Smooth muscle cell (in vitro differentiated cells): ENCODE data around the gene SLC16A13. TPM values are rescaled to one million over a fixed set of nuclear protein-coding genes. Genes with fewer than 3 reads are reported as not detected.

Experiments
- DNase-seq: peaks from one replicate; lab custom pipeline; 2025; ENCODE audit not compliant: unreplicated experiment; lab: John Stamatoyannopoulos, UW
- H2AFZ ChIP-seq: fragments of 200-600 bp; sonication (generic); 2 replicates; pipeline ENCODE4 v1.6.0; 2016; ENCODE audit warnings: antibody characterized with exemption, low read depth, mild to moderate bottlenecking
- H3F3A ChIP-seq: fragments of 200-600 bp; sonication (generic); 2 replicates; pipeline ENCODE4 v1.6.0; 2017; ENCODE audit warnings: antibody characterized with exemption, low read depth
- H3K27ac ChIP-seq: fragments of 200-600 bp; sonication (generic); 2 replicates; pipeline ENCODE4 v1.5.1; 2016; ENCODE audit warnings: low read depth, mild to moderate bottlenecking
- H3K27me3 ChIP-seq: fragments of 200-600 bp; sonication (generic); 2 replicates; pipeline ENCODE4 v1.6.1; 2016; ENCODE audit warnings: low read depth, mild to moderate bottlenecking
- H3K36me3 ChIP-seq: fragments of 200-600 bp; sonication (generic); 2 replicates; pipeline ENCODE4 v1.5.1; 2016; ENCODE audit warnings: low read depth
- H3K4me1 ChIP-seq: fragments of 200-600 bp; sonication (generic); 2 replicates; pipeline ENCODE4 v1.5.1; 2016; ENCODE audit warnings: low read depth
- H3K4me2 ChIP-seq: fragments of 200-600 bp; sonication (generic); 2 replicates; pipeline ENCODE4 v1.6.0; 2016; ENCODE audit warnings: mild to moderate bottlenecking
- H3K4me3 ChIP-seq: fragments of 200-600 bp; sonication (generic); 2 replicates; pipeline ENCODE4 v1.5.1; 2016; ENCODE audit warnings: mild to moderate bottlenecking
- H3K79me2 ChIP-seq: fragments of 200-600 bp; sonication (generic); 2 replicates; pipeline ENCODE4 v1.6.0; 2016; ENCODE audit warnings: low read depth, mild to moderate bottlenecking
- H3K9ac ChIP-seq: fragments of 200-600 bp; sonication (generic); 2 replicates; pipeline ENCODE4 v1.6.0; 2016; ENCODE audit warnings: low read depth
- H3K9me3 ChIP-seq: fragments of 200-600 bp; sonication (generic); replicated peaks from 2 replicates; pipeline ENCODE4 v1.5.1; 2016; ENCODE audit warnings: low read depth
- H4K20me1 ChIP-seq: fragments of 200-600 bp; sonication (generic); 2 replicates; pipeline ENCODE4 v1.6.0; 2016; ENCODE audit warnings: low read depth
- WGBS: methylation state at CpG from one replicate; pipeline ENCODE4 v1.1.7; 2016; ENCODE audit warnings: low lambda C conversion rate; 5-methylcytosine and 5-hydroxymethylcytosine counted together
- polyA plus RNA-seq: library from polyadenylated mRNA; unstranded; fragments of >200 nt; fragmentation: Nextera tagmentation; extraction: Ambion mirVana; gene quantifications from 2 replicates; pipeline ENCODE4 v1.2.1, GENCODE V29; 2016
- total RNA-seq: library from RNA; depleted of rRNA; stranded (reverse); fragments of >200 nt; gene quantifications from 2 replicates; pipeline ENCODE4 v1.2.3, GENCODE V29; 2014
- TF ChIP-seq, protein P1 (sequence below): fragments of 200-600 bp; sonication (generic); IDR thresholded peaks from 2 replicates; pipeline ENCODE4 v1.5.1; 2017; ENCODE audit warnings: borderline replicate concordance, mild to moderate bottlenecking, antibody characterized with exemption; ENCODE audit not compliant: insufficient read depth, poor library complexity, severe bottlenecking

SLC16A13 gene
- total and polyA plus RNA-seq, 2 experiments from 2014 or later: 2.0 to 3.5 TPM

DNA sequence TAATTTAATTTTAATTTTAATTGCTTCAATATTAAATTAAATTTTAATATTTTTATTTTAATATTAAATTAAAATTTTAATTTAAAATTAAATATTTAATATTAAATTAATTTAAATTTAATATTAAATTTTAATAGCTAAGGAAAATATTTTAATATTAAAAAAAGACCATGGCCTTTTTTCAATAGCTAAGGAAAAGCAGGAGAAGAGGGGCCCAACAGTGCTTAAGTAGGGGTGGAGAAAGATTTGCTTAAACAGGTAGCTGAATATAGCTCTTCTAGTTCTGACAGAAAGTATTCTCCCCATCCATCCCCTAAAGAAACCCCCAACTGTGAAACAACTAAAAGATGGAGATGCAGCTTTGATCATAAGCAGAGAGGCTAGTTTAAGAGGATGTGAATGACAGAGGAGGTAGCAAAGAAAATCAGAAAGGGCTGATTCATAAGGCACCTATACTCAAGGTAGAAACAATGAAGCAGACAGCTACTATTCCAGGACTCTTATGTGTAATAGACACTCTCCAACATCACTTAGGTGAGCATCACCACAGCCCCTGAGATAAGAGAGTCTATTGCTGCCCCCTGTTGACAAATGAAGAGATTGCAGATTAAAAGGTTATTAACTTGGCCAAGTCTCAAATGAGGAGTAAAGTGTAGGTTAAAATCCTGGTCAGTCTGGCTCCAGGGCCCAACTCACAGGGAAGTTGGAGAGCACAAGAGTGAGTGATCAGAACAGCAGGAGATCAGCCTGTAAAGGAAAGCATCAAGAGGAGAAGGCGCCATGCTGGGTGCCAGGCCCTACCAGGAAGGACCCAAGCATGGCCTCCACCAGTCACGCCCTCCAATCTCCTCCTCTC is 31.2 kb upstream of the SLC16A13 start:
- Histone ChIP-seq H3F3A (peaks cover 3% of the 10 kb centered on the region), H3K9me3 (no peaks in the 10 kb centered on the region), H3K27ac (no peak overlapping the region), H3K4me1 (no peaks in the 10 kb centered on the region), H3K27me3 (no peaks in the 10 kb centered on the region), H3K79me2 (peaks cover 15% of the 10 kb centered on the region), H3K4me2 (no peak overlapping the region), H3K4me3 (no peak overlapping the region), H3K36me3 (no peaks in the 10 kb centered on the region), H3K9ac (no peak overlapping the region), H4K20me1 (peaks cover 55% of the 10 kb centered on the region), H2AFZ (no peak overlapping the region)
- 100% methylated on average over 2 of the region's 2 CpGs for WGBS
- DNase-seq: no peak
- TF ChIP-seq, protein P1, sequence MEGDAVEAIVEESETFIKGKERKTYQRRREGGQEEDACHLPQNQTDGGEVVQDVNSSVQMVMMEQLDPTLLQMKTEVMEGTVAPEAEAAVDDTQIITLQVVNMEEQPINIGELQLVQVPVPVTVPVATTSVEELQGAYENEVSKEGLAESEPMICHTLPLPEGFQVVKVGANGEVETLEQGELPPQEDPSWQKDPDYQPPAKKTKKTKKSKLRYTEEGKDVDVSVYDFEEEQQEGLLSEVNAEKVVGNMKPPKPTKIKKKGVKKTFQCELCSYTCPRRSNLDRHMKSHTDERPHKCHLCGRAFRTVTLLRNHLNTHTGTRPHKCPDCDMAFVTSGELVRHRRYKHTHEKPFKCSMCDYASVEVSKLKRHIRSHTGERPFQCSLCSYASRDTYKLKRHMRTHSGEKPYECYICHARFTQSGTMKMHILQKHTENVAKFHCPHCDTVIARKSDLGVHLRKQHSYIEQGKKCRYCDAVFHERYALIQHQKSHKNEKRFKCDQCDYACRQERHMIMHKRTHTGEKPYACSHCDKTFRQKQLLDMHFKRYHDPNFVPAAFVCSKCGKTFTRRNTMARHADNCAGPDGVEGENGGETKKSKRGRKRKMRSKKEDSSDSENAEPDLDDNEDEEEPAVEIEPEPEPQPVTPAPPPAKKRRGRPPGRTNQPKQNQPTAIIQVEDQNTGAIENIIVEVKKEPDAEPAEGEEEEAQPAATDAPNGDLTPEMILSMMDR: peak; percentile 64

DNA sequence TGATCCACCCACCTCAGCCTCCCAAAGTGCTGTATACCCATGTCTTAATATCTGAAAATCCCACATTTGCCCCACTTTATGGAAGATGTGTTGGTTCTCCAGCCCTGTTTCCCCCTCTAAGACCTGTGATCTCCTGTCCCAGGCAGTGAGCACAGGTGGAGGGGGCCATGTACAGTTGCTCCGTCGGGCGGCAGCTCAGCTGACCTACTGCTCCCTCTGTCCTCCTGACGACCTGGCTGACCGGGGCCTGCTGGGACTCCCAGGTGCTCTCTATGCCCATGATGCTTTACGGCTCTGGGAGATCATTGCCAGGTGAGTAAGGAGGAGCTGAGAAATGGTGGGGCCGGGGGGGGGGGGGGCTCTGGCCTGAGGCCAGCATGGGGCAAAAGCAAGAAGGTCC is 30.1 kb upstream of the SLC16A13 start:
- DNase-seq: no peak
- Histone ChIP-seq H3K36me3 (no peaks in the 10 kb centered on the region), H3K4me1 (no peaks in the 10 kb centered on the region), H3K9ac (no peak overlapping the region), H3K4me2 (no peak overlapping the region), H3K9me3 (no peaks in the 10 kb centered on the region), H3K4me3 (no peak overlapping the region), H3K27ac (no peak overlapping the region), H3K27me3 (no peaks in the 10 kb centered on the region), H4K20me1 (peaks cover 46% of the 10 kb centered on the region), H3K79me2 (peaks cover 26% of the 10 kb centered on the region), H2AFZ (no peak overlapping the region), H3F3A (peaks cover 3% of the 10 kb centered on the region)
- WGBS: 81% methylated on average over 7 of the region's 7 CpGs
- TF ChIP-seq, protein P1: no peak

DNA sequence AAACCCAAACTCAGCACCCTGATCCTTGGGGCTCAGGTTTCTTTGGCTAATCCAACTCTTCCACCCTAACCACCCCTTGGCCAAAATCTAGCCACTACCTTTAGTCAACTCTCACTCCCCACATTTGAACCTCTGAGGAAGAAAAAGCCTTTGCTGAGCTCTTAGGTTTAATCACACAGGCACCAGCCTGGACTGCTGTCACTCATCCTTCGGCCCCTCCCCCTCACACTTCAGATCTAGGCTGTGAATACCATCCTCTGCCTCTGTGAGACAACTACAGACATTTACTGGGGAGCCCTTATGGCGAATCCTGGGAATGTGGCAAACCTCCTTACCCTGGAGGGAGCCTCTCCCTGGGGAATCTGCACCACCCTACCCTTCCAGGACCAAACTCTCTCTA is 28.7 kb upstream of the SLC16A13 start:
- H3K9ac ChIP-seq: no peak overlapping the region
- H3K4me1 ChIP-seq: peaks cover 5% of the 10 kb centered on the region
- H2AFZ ChIP-seq: no peak overlapping the region
- peaks cover 46% of the 10 kb centered on the region for H4K20me1 ChIP-seq
- WGBS: 94% methylated on average over 2 of the region's 2 CpGs
- no peaks in the 10 kb centered on the region for H3K27me3 ChIP-seq
- no peaks in the 10 kb centered on the region for H3K36me3 ChIP-seq
- no peak overlapping the region for H3K4me3 ChIP-seq
- DNase-seq: no peak
- no peak overlapping the region for H3K4me2 ChIP-seq
- peaks cover 40% of the 10 kb centered on the region for H3K79me2 ChIP-seq
- H3K27ac ChIP-seq: no peak overlapping the region
- TF ChIP-seq, protein P1: no peak
- peaks cover 3% of the 10 kb centered on the region for H3F3A ChIP-seq
- no peaks in the 10 kb centered on the region for H3K9me3 ChIP-seq
